Measurements from ENCODE around the gene NUP205.

Gene NUP205

DNA sequence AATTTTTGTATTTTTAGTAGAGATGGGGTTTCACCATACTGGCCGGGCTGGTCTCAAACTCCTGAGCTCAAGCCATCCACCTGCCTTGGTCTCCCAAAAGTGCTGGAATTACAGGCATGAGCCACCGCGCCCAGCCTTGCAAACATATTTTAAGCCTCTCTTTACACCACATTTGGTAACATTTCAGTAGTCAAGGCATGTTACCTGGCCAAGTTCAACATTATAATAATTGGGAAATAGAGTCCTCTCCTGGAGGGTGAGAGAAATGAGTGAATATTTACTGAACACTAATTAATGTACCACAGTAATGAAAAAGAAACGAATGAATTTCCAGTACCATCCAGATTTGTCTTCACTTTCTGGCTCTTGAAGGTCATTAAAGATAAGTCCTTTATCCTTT, 37.8 kb upstream of the NUP205 start:
- H3K4me1 ChIP-seq (ENCODE audit: control insufficient read depth, insufficient read depth, low read length), result no peaks in the 10 kb centered on the region
- no peaks in the 10 kb centered on the region for H3K9me3 ChIP-seq (ENCODE audit: control insufficient read depth, insufficient read depth, low read depth, low read length)
- CTCF ChIA-PET, result no interaction called here
- POLR2A ChIA-PET, result no interaction called here
- H3K27ac ChIP-seq (ENCODE audit: extremely low read depth, low read depth, low read length), result no peak overlapping the region
- no peak overlapping the region for H3K4me3 ChIP-seq (ENCODE audit: low read depth, low read length)
- H3K36me3 ChIP-seq (ENCODE audit: control insufficient read depth in 2 of 2, insufficient read depth in 1 of 2, low read length in 2 of 2), result no peaks in the 10 kb centered on the region
- TF ChIP-seq, protein P1, sequence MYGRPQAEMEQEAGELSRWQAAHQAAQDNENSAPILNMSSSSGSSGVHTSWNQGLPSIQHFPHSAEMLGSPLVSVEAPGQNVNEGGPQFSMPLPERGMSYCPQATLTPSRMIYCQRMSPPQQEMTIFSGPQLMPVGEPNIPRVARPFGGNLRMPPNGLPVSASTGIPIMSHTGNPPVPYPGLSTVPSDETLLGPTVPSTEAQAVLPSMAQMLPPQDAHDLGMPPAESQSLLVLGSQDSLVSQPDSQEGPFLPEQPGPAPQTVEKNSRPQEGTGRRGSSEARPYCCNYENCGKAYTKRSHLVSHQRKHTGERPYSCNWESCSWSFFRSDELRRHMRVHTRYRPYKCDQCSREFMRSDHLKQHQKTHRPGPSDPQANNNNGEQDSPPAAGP (tag by site-specific recombination; IDR thresholded peaks at IDR 0.05), result no peak
- TF ChIP-seq PRDM1 (tag by site-specific recombination; IDR thresholded peaks at IDR 0.05) (no peak), ZNF555 (tag by site-specific recombination; conservative IDR thresholded peaks at IDR 0.05) (no peak), SALL2 (tag by site-specific recombination; IDR thresholded peaks at IDR 0.05; ENCODE audit: borderline replicate concordance) (no peak), ZNF24 (tag by site-specific recombination; IDR thresholded peaks at IDR 0.05) (no peak)

DNA sequence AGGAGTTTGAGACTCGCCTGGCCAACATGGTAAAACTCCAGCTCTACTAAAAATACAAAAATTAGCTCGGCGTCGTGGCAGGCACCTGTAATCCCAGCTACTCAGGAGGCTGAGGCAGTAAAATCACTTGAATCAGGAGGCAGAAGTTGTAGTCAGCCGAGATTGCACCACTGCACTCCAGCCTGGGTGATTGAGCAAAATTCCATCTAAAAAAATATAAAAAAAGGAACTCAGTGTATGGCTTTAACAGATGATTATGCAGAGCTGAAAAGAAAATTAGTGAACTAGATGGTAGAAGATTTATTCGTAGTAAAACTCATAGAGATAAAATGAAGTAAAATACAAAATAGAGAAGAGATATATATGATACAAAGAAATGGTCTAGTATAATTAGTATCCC, 35.2 kb upstream of the NUP205 start:
- H3K4me1 ChIP-seq (ENCODE audit: control insufficient read depth, insufficient read depth, low read length), result no peaks in the 10 kb centered on the region
- H3K36me3 ChIP-seq (ENCODE audit: control insufficient read depth in 2 of 2, insufficient read depth in 1 of 2, low read length in 2 of 2), result no peaks in the 10 kb centered on the region
- no peak overlapping the region for H3K4me3 ChIP-seq (ENCODE audit: low read depth, low read length)
- H3K9me3 ChIP-seq (ENCODE audit: control insufficient read depth, insufficient read depth, low read depth, low read length), result no peaks in the 10 kb centered on the region
- ChIA-PET CTCF (interaction anchor here (0.7 kb wide), 1 partner anchor 819 kb away, joined by 3 read pairs; no protein-coding TSS in a partner anchor), POLR2A (no interaction called here)
- TF ChIP-seq, protein P2, sequence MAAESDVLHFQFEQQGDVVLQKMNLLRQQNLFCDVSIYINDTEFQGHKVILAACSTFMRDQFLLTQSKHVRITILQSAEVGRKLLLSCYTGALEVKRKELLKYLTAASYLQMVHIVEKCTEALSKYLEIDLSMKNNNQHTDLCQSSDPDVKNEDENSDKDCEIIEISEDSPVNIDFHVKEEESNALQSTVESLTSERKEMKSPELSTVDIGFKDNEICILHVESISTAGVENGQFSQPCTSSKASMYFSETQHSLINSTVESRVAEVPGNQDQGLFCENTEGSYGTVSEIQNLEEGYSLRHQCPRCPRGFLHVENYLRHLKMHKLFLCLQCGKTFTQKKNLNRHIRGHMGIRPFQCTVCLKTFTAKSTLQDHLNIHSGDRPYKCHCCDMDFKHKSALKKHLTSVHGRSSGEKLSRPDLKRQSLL (tag by site-specific recombination; IDR thresholded peaks at IDR 0.05), result no peak
- TF ChIP-seq, protein P3, sequence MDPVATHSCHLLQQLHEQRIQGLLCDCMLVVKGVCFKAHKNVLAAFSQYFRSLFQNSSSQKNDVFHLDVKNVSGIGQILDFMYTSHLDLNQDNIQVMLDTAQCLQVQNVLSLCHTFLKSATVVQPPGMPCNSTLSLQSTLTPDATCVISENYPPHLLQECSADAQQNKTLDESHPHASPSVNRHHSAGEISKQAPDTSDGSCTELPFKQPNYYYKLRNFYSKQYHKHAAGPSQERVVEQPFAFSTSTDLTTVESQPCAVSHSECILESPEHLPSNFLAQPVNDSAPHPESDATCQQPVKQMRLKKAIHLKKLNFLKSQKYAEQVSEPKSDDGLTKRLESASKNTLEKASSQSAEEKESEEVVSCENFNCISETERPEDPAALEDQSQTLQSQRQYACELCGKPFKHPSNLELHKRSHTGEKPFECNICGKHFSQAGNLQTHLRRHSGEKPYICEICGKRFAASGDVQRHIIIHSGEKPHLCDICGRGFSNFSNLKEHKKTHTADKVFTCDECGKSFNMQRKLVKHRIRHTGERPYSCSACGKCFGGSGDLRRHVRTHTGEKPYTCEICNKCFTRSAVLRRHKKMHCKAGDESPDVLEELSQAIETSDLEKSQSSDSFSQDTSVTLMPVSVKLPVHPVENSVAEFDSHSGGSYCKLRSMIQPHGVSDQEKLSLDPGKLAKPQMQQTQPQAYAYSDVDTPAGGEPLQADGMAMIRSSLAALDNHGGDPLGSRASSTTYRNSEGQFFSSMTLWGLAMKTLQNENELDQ (tag by site-specific recombination; IDR thresholded peaks at IDR 0.05; ENCODE audit: low read depth), result no peak
- TF ChIP-seq KLF7 (tag by site-specific recombination; IDR thresholded peaks at IDR 0.05; ENCODE audit: borderline replicate concordance) (no peak), ZNF146 (tag by site-specific recombination; IDR thresholded peaks at IDR 0.05) (no peak), ZNF174 (tag by site-specific recombination; IDR thresholded peaks at IDR 0.05) (no peak), ZNF23 (tag by site-specific recombination; IDR thresholded peaks at IDR 0.05; ENCODE audit: borderline replicate concordance) (no peak), PRDM1 (tag by site-specific recombination; IDR thresholded peaks at IDR 0.05) (no peak), ZNF571 (tag by site-specific recombination; IDR thresholded peaks at IDR 0.05) (no peak), ZNF701 (tag by site-specific recombination; IDR thresholded peaks at IDR 0.05) (no peak), IKZF3 (tag by site-specific recombination; IDR thresholded peaks at IDR 0.05) (no peak), ZNF548 (tag by site-specific recombination; IDR thresholded peaks at IDR 0.05) (no peak), ZNF16 (tag by site-specific recombination; IDR thresholded peaks at IDR 0.05; ENCODE audit: low read depth) (no peak)
- H3K27ac ChIP-seq (ENCODE audit: extremely low read depth, low read depth, low read length), result no peak overlapping the region

DNA sequence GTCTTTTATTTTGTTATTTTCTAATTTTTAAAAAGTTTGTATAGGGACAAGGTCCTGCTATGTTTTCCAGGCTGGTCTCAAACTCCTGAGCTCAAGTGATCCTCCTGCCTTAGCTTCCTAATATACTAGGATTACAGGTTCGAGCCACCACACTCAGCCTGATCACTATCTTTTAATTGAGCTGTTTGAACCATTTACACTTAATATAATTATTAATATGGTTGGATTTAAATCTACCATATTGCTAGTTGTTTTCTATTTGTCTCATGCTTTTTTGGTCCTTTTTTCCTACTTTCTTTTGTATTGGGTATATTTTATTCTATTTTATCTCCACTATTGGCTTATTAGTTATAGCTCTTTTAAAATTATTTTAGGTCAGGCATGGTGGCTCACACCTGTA, 34.6 kb upstream of the NUP205 start:
- Histone ChIP-seq H3K9me3 (ENCODE audit: control insufficient read depth, insufficient read depth, low read depth, low read length) (no peaks in the 10 kb centered on the region), H3K4me3 (ENCODE audit: low read depth, low read length) (no peak overlapping the region), H3K4me1 (ENCODE audit: control insufficient read depth, insufficient read depth, low read length) (no peaks in the 10 kb centered on the region), H3K27ac (ENCODE audit: extremely low read depth, low read depth, low read length) (no peak overlapping the region), H3K36me3 (ENCODE audit: control insufficient read depth in 2 of 2, insufficient read depth in 1 of 2, low read length in 2 of 2) (no peaks in the 10 kb centered on the region)
- ChIA-PET CTCF (interaction anchor here (0.6 kb wide), 2 partner anchors 13 to 248 kb away, joined by 3 to 4 read pairs; no protein-coding TSS in a partner anchor), POLR2A (no interaction called here)
- TF ChIP-seq, protein P4, sequence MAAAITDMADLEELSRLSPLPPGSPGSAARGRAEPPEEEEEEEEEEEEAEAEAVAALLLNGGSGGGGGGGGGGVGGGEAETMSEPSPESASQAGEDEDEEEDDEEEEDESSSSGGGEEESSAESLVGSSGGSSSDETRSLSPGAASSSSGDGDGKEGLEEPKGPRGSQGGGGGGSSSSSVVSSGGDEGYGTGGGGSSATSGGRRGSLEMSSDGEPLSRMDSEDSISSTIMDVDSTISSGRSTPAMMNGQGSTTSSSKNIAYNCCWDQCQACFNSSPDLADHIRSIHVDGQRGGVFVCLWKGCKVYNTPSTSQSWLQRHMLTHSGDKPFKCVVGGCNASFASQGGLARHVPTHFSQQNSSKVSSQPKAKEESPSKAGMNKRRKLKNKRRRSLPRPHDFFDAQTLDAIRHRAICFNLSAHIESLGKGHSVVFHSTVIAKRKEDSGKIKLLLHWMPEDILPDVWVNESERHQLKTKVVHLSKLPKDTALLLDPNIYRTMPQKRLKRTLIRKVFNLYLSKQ (tag by site-specific recombination; IDR thresholded peaks at IDR 0.05; ENCODE audit: borderline replicate concordance), result no peak
- TF ChIP-seq ZNF341 (tag by site-specific recombination; IDR thresholded peaks at IDR 0.05; ENCODE audit: low read depth) (no peak), BCL11B (tag by site-specific recombination; IDR thresholded peaks at IDR 0.05; ENCODE audit: low read depth) (no peak), ZNF202 (tag by site-specific recombination; IDR thresholded peaks at IDR 0.05; ENCODE audit: borderline replicate concordance) (no peak), ZNF473 (tag by site-specific recombination; IDR thresholded peaks at IDR 0.05) (no peak)
- TF ChIP-seq, protein P5, sequence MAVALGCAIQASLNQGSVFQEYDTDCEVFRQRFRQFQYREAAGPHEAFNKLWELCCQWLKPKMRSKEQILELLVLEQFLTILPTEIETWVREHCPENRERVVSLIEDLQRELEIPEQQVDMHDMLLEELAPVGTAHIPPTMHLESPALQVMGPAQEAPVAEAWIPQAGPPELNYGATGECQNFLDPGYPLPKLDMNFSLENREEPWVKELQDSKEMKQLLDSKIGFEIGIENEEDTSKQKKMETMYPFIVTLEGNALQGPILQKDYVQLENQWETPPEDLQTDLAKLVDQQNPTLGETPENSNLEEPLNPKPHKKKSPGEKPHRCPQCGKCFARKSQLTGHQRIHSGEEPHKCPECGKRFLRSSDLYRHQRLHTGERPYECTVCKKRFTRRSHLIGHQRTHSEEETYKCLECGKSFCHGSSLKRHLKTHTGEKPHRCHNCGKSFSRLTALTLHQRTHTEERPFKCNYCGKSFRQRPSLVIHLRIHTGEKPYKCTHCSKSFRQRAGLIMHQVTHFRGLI (tag by site-specific recombination; IDR thresholded peaks at IDR 0.05), result no peak

All from HEK293 (cell line).